HepG2 (cell line): ENCODE measurements around the gene ACTN1. TPM values are rescaled to one million over a fixed set of nuclear protein-coding genes. Genes with fewer than 3 reads are reported as not detected.

Source experiments
- HNRNPK ChIP-seq: fragments of 200-400 bp; formaldehyde crosslinking; IDR thresholded peaks from 2 replicates; pipeline ENCODE4 v1.6.1; 2018; ENCODE audit warnings: low read length, low read depth, moderate library complexity, mild to moderate bottlenecking; ENCODE audit not compliant: poor library complexity, severe bottlenecking
- KAT8 ChIP-seq: IDR thresholded peaks from 2 replicates; pipeline ENCODE4 v1.6.1; 2016; ENCODE audit warnings: missing genetic modification reagents, missing compliant biosample characterization
- MXD3 ChIP-seq: IDR thresholded peaks from 2 replicates; pipeline ENCODE4 v1.6.1; 2016; ENCODE audit warnings: mild to moderate bottlenecking, missing biosample characterization, missing genetic modification reagents
- NFIB ChIP-seq: sonication (generic); formaldehyde crosslinking; IDR thresholded peaks from 2 replicates; pipeline ENCODE4 v1.9.0; 2021; ENCODE audit warnings: missing genetic modification reagents, mild to moderate bottlenecking, borderline replicate concordance
- PPARG ChIP-seq: conservative IDR thresholded peaks from 2 replicates; pipeline ENCODE4 v1.6.1; 2016; ENCODE audit warnings: missing biosample characterization, missing genetic modification reagents
- RXRB ChIP-seq: IDR thresholded peaks from 2 replicates; pipeline ENCODE4 v1.6.1; 2016; ENCODE audit warnings: borderline replicate concordance, missing genetic modification reagents, missing compliant biosample characterization
- ZNF318 ChIP-seq: sonication (generic); formaldehyde crosslinking; IDR thresholded peaks from 2 replicates; pipeline ENCODE4 v1.4.0; 2020; ENCODE audit warnings: mild to moderate bottlenecking, missing genetic modification reagents
- ZNF496 ChIP-seq: sonication (generic); formaldehyde crosslinking; IDR thresholded peaks from 2 replicates; pipeline ENCODE4 v1.8.1; 2023; ENCODE audit warnings: mild to moderate bottlenecking, moderate library complexity, missing genetic modification reagents; ENCODE audit not compliant: insufficient replicate concordance
- ZNF564 ChIP-seq: sonication (generic); formaldehyde crosslinking; IDR thresholded peaks from 2 replicates; pipeline ENCODE4 v1.8.1; 2023; ENCODE audit warnings: mild to moderate bottlenecking, missing genetic modification reagents
- polyA plus RNA-seq, 8 experiments: library from polyadenylated mRNA; depleted of rRNA in 3 of 8; stranded (reverse) in 7 of 8; unstranded in 1 of 8; fragments of >200 nt; fragmentation: Illumina TruSeq in 4 of 8; extraction: Trizol in 4 of 8; gene quantifications; 2 replicates each; pipeline versions ENCODE4 v1.2.1 to v1.2.3, GENCODE V29; 2011 to 2016; ENCODE audit warnings: low read depth in 4 of 8, missing spikeins in 1 of 8, mixed read lengths in 1 of 8; ENCODE audit not compliant: insufficient read depth in 1 of 8
- total RNA-seq, 5 experiments: library from RNA; depleted of rRNA; stranded (reverse); fragments of >200 nt; fragmentation: Illumina TruSeq; extraction: Trizol; gene quantifications; 2 replicates each; pipeline ENCODE4 v1.2.3, GENCODE V29; 2016; ENCODE audit warnings: low read depth in 1 of 5
- TF ChIP-seq, protein P1 (sequence below): IDR thresholded peaks from 2 replicates; pipeline ENCODE4 v1.4.0; 2020; ENCODE audit warnings: mild to moderate bottlenecking, missing genetic modification reagents
- TF ChIP-seq, protein P2 (sequence below): sonication (generic); formaldehyde crosslinking; IDR thresholded peaks from 2 replicates; pipeline ENCODE4 v1.5.1; 2020; ENCODE audit warnings: mild to moderate bottlenecking, missing genetic modification reagents, moderate library complexity

Gene ACTN1
- total and polyA plus RNA-seq, 2 of the 13 experiments (the other 11 are each of a cell fraction or from before 2014, with no cell fraction given) = 58.6 to 162 TPM

- TF ChIP-seq KAT8 (no peak), ZNF318 (CRISPR knock-in tag) (no peak), RXRB (CRISPR knock-in tag) (0 out of 2 replicates have a peak, but pooled peaks have one; percentile 21), NFIB (CRISPR knock-in tag) (no peak), PPARG (peak; percentile 41; the same call in 1 of the 2 replicates), HNRNPK (no peak), ZNF564 (CRISPR knock-in tag) (no peak), MXD3 (CRISPR knock-in tag) (no peak), ZNF496 (CRISPR knock-in tag) (no peak)
- TF ChIP-seq, protein P1, sequence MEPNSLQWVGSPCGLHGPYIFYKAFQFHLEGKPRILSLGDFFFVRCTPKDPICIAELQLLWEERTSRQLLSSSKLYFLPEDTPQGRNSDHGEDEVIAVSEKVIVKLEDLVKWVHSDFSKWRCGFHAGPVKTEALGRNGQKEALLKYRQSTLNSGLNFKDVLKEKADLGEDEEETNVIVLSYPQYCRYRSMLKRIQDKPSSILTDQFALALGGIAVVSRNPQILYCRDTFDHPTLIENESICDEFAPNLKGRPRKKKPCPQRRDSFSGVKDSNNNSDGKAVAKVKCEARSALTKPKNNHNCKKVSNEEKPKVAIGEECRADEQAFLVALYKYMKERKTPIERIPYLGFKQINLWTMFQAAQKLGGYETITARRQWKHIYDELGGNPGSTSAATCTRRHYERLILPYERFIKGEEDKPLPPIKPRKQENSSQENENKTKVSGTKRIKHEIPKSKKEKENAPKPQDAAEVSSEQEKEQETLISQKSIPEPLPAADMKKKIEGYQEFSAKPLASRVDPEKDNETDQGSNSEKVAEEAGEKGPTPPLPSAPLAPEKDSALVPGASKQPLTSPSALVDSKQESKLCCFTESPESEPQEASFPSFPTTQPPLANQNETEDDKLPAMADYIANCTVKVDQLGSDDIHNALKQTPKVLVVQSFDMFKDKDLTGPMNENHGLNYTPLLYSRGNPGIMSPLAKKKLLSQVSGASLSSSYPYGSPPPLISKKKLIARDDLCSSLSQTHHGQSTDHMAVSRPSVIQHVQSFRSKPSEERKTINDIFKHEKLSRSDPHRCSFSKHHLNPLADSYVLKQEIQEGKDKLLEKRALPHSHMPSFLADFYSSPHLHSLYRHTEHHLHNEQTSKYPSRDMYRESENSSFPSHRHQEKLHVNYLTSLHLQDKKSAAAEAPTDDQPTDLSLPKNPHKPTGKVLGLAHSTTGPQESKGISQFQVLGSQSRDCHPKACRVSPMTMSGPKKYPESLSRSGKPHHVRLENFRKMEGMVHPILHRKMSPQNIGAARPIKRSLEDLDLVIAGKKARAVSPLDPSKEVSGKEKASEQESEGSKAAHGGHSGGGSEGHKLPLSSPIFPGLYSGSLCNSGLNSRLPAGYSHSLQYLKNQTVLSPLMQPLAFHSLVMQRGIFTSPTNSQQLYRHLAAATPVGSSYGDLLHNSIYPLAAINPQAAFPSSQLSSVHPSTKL (CRISPR knock-in tag) = peak; percentile 27; the same call in 1 of the 2 replicates
- TF ChIP-seq, protein P2, sequence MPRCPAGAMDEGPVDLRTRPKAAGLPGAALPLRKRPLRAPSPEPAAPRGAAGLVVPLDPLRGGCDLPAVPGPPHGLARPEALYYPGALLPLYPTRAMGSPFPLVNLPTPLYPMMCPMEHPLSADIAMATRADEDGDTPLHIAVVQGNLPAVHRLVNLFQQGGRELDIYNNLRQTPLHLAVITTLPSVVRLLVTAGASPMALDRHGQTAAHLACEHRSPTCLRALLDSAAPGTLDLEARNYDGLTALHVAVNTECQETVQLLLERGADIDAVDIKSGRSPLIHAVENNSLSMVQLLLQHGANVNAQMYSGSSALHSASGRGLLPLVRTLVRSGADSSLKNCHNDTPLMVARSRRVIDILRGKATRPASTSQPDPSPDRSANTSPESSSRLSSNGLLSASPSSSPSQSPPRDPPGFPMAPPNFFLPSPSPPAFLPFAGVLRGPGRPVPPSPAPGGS (CRISPR knock-in tag) = no peak
Measured at GRCh38 chr14:68911594-68912227, 67.4 kb downstream of the ACTN1 start (continued).
